Duodenal mucosa (tissue), 2 donors: ENCODE results near the gene KIF14.
"Not testable (repeated sequence)": the region's sequence is repeated elsewhere in the genome, so short reads cannot be mapped to it uniquely, and the experiment has no call there.

Source experiments
- H3K27ac ChIP-seq: one replicate; pipeline ENCODE4 v1.7.0; 2013; ENCODE audit warnings: low read depth, low read length
- H3K27me3 ChIP-seq, 2 donors: one replicate each; pipeline ENCODE4 v1.7.0; 2013; ENCODE audit warnings: low read length in 2 of 2, control low read depth in 1 of 2; ENCODE audit not compliant: insufficient read depth in 2 of 2, control insufficient read depth in 1 of 2
- H3K36me3 ChIP-seq, 2 donors: one replicate each; pipeline ENCODE4 v1.7.0; 2013; ENCODE audit warnings: low read length in 2 of 2, control low read depth in 1 of 2; ENCODE audit not compliant: insufficient read depth in 2 of 2, control insufficient read depth in 1 of 2
- H3K4me1 ChIP-seq, 2 donors: one replicate each; pipeline ENCODE4 v1.7.0; 2013; ENCODE audit warnings: low read length in 2 of 2, control low read depth in 1 of 2; ENCODE audit not compliant: insufficient read depth in 2 of 2, control insufficient read depth in 1 of 2
- H3K4me3 ChIP-seq, 2 donors: one replicate each; pipeline ENCODE4 v1.7.0; 2013; ENCODE audit warnings: low read length in 2 of 2, low read depth in 1 of 2
- H3K9ac ChIP-seq, 2 donors: one replicate each; pipeline ENCODE4 v1.7.0; 2013; ENCODE audit warnings: low read length in 2 of 2, low read depth in 1 of 2
- H3K9me3 ChIP-seq, 2 donors: one replicate each; pipeline ENCODE4 v1.7.0; 2013; ENCODE audit warnings: low read length in 2 of 2, control low read depth in 1 of 2; ENCODE audit not compliant: control insufficient read depth in 1 of 2

KIF14 gene

GRCh38 chr1:200636681-200637080, 16.1 kb upstream of the KIF14 start:
- no peaks in the 10 kb centered on the region for H3K9me3 ChIP-seq
- H3K4me1 ChIP-seq, result no peaks in the 10 kb centered on the region

DNA sequence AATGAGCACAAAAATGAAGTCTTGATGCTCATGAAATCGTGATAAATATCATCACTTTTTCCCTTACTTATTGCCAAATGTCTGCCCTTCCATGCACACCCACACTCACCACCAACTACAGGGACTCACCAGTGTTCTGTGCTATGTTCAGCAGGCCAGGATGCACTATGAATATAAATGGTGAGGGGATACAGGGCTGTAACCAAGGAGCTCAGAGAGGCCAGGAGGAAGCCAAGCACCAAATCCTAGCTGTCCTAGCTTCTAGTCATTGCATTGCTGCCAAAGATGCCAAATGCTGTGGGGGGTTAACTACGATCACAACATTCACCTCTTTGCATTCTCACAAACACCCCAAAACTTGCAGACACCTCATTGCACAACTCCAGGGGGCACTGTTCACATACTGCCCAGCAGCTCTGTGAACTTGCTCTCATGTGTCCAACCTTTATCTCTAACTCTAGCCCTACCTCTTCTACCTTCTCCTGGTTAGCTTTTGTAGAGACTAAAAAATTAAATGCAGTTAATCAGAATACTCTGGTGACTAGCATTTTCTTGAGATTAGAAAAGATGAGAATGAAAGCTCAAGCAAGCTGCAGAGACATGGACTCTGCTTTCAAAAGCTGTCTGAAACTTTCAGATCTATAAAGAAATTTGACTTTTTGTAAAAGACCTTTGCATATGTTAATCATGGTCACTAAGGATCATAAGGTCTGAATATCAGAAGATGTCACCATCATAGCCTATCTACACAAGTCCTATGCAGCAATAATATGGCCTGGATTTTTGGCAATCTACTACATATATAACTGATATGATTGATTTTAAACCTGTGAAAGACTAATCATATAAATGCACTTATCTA, 13.9 kb upstream of the KIF14 start:
- Histone ChIP-seq H3K27me3 (no peaks in the 10 kb centered on the region), H3K36me3 (no peaks in the 10 kb centered on the region), H3K27ac (no peak overlapping the region), H3K9me3 (no peaks in the 10 kb centered on the region), H3K4me1 (no peaks in the 10 kb centered on the region), H3K4me3 (no peak overlapping the region), H3K9ac (no peak overlapping the region)

More at GRCh38 chr1:200636681-200637080, 16.1 kb upstream of the KIF14 start:
- no peak overlapping the region for H3K4me3 ChIP-seq
- no peaks in the 10 kb centered on the region for H3K27me3 ChIP-seq
- H3K36me3 ChIP-seq, result no peaks in the 10 kb centered on the region
- no peak overlapping the region for H3K27ac ChIP-seq
- no peak overlapping the region for H3K9ac ChIP-seq

DNA sequence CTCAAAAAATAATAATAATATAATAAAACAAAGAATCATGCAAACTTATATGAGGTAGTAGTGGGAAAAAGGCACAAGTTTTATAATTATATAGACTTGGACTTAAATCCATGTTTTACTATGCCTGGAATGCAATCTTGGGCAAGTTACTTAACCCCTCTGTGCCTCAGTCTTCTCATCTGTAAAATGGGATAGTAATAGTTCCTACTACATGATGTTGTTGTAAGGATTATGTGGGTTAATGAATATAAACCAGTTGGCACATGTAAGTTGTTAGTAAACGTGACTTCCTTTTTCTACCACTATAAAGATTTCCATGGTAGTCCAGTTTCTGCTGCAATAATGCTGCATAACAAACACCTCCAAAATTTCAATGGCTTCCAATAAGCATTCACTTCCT, 10.8 kb upstream of the KIF14 start:
- Histone ChIP-seq H3K36me3 (no peaks in the 10 kb centered on the region), H3K4me3 (no peak overlapping the region), H3K9me3 (no peaks in the 10 kb centered on the region), H3K27me3 (no peaks in the 10 kb centered on the region), H3K4me1 (peaks cover 0 to 5% of the 10 kb centered on the region in 2 donors), H3K9ac (no peak overlapping the region), H3K27ac (no peak overlapping the region)

DNA sequence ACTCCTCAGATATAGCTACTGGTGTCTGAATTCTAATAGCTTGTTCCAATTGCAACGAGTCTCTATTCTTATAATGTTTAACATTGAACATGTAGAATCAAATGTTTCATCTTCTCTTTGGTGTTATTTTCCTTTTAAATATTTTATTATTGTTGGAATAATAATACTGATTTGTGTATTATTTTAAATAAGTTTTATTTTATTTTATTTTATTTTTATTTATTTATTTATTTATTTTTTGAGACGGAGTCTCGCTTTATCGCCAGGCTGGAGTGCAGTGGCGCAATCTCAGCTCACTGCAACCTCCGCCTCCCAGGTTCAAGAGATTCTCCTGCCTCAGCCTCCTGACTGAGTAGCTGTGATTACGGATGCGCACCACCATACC, 10.0 kb upstream of the KIF14 start:
- H3K27me3 ChIP-seq, H3K27ac ChIP-seq, H3K9ac ChIP-seq, H3K4me3 ChIP-seq, H3K36me3 ChIP-seq, H3K9me3 ChIP-seq, H3K4me1 ChIP-seq: not testable (repeated sequence)

DNA sequence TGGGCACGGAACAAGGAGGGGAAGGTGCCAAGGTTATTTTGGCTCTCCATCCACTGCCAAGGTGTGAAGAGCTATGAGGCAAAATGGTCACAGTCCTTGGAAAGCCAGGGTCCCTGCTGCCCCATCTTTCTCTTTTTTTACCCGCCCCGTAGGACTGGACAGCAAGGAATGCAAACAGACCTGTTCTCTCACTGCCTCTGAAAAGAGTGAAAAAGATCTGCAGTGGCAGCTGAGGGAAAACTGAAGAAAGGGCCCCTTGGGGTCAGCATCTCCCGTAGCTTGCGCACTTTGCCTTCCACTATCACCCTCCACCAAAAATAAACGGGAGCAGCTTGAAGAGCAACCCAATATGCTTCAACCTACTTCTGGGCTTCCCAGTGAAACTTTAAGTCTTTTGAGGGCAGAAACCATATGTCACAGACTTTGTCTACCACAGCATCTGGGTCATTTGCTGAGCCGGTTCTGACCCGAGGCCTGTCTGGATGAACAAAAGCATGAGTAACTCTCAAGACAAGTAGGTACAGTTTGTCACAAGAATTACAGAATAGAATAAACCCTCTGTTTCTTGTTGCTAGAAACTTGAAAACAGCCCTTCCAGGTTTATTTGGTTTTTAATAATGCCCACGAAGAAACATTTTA, 9.4 kb upstream of the KIF14 start:
- no peaks in the 10 kb centered on the region for H3K27me3 ChIP-seq
- no peaks in the 10 kb centered on the region for H3K9me3 ChIP-seq
- H3K4me1 ChIP-seq, result peaks cover 0 to 5% of the 10 kb centered on the region in 2 donors
- H3K36me3 ChIP-seq, result no peaks in the 10 kb centered on the region
- H3K9ac ChIP-seq, result no peak overlapping the region
- H3K27ac ChIP-seq, result no peak overlapping the region
- H3K4me3 ChIP-seq, result no peak overlapping the region

GRCh38 chr1:200628223-200628881, 7.8 kb upstream of the KIF14 start:
- Histone ChIP-seq H3K9me3 (no peaks in the 10 kb centered on the region), H3K9ac (no peak overlapping the region), H3K27me3 (no peaks in the 10 kb centered on the region), H3K27ac (no peak overlapping the region), H3K4me1 (peaks cover 0 to 5% of the 10 kb centered on the region in 2 donors), H3K36me3 (no peaks in the 10 kb centered on the region), H3K4me3 (no peak overlapping the region)

GRCh38 chr1:200627575-200628222, 7.1 kb upstream of the KIF14 start:
- no peak overlapping the region for H3K27ac ChIP-seq

GRCh38 chr1:200626853-200627534, 6.4 kb upstream of the KIF14 start:
- H3K9me3 ChIP-seq, result no peaks in the 10 kb centered on the region
- H3K4me1 ChIP-seq, result peaks cover 0 to 5% of the 10 kb centered on the region in 2 donors
- H3K36me3 ChIP-seq, result no peaks in the 10 kb centered on the region
- no peaks in the 10 kb centered on the region for H3K27me3 ChIP-seq
- no peak overlapping the region for H3K27ac ChIP-seq
- H3K9ac ChIP-seq, result no peak overlapping the region
- H3K4me3 ChIP-seq, result no peak overlapping the region

More at GRCh38 chr1:200627575-200628222, 7.1 kb upstream of the KIF14 start:
- H3K27me3 ChIP-seq, result no peaks in the 10 kb centered on the region
- peaks cover 0 to 5% of the 10 kb centered on the region in 2 donors for H3K4me1 ChIP-seq
- no peaks in the 10 kb centered on the region for H3K9me3 ChIP-seq
- no peaks in the 10 kb centered on the region for H3K36me3 ChIP-seq
- H3K4me3 ChIP-seq, result no peak overlapping the region
- H3K9ac ChIP-seq, result no peak overlapping the region

- no peak overlapping the region for H3K27ac ChIP-seq
- no peaks in the 10 kb centered on the region for H3K36me3 ChIP-seq
- H3K9me3 ChIP-seq, result no peaks in the 10 kb centered on the region
- no peaks in the 10 kb centered on the region for H3K27me3 ChIP-seq
- peaks cover 0 to 5% of the 10 kb centered on the region in 2 donors for H3K4me1 ChIP-seq
- H3K9ac ChIP-seq, result no peak overlapping the region
- no peak overlapping the region for H3K4me3 ChIP-seq
These were observed 4.9 kb upstream of the KIF14 start for GRCh38 chr1:200625381-200625824.
